ENCODE measurements around the gene SERPINA5. TPM values are rescaled to one million over a fixed set of nuclear protein-coding genes. Genes with fewer than 3 reads are reported as not detected.
"Not testable (repeated sequence)": the region's sequence is repeated elsewhere in the genome, so short reads cannot be mapped to it uniquely, and the experiment has no call there.

Gene SERPINA5
- total RNA-seq, 1 donor from 2014 or later: not detected

GRCh38 chr14:94599656-94600004 lies 18.4 kb downstream of the SERPINA5 start:
- no peaks in the 10 kb centered on the region for H3K4me1 Mint-ChIP-seq
- ChIA-PET POLR2A (no interaction called here), CTCF (no interaction called here)
- intact Hi-C loops (cut with micrococcal nuclease): no loop called here
- no peaks in the 10 kb centered on the region for H3K9me3 Mint-ChIP-seq
- no peaks in the 10 kb centered on the region for H3K36me3 Mint-ChIP-seq (ENCODE audit: low read depth)
- peaks cover 1% of the 10 kb centered on the region for H3K27me3 Mint-ChIP-seq
- no peak overlapping the region for H3K4me3 Mint-ChIP-seq
- DNase-seq: no peak
- no peak for ATAC-seq (ENCODE audit: low read depth)
- no peak overlapping the region for H3K27ac Mint-ChIP-seq
- TF ChIP-seq CTCF (IDR thresholded peaks at IDR 0.05): no peak

GRCh38 chr14:94600148-94600545 lies 18.9 kb downstream of the SERPINA5 start:
- no peak for TF ChIP-seq CTCF (IDR thresholded peaks at IDR 0.05)
- ChIA-PET POLR2A (no interaction called here), CTCF (no interaction called here)
- Mint-ChIP-seq H3K27ac (no peak overlapping the region), H3K9me3 (no peaks in the 10 kb centered on the region), H3K27me3 (peaks cover 1% of the 10 kb centered on the region), H3K4me1 (no peaks in the 10 kb centered on the region), H3K4me3 (no peak overlapping the region), H3K36me3 (ENCODE audit: low read depth) (no peaks in the 10 kb centered on the region)
- no peak for ATAC-seq (ENCODE audit: low read depth)
- DNase-seq: no peak
- intact Hi-C loops (cut with micrococcal nuclease): no loop called here

GRCh38 chr14:94601884-94602391 lies 20.7 kb downstream of the SERPINA5 start:
- intact Hi-C loops (cut with micrococcal nuclease): no loop called here
- Mint-ChIP-seq H3K36me3 (ENCODE audit: low read depth) (no peaks in the 10 kb centered on the region), H3K27me3 (peaks cover 1% of the 10 kb centered on the region), H3K9me3 (no peaks in the 10 kb centered on the region), H3K27ac (no peak overlapping the region), H3K4me1 (no peaks in the 10 kb centered on the region), H3K4me3 (no peak overlapping the region)
- ATAC-seq (ENCODE audit: low read depth) (no peak), DNase-seq (no peak)
- CTCF ChIA-PET: no interaction called here
- TF ChIP-seq CTCF (IDR thresholded peaks at IDR 0.05): no peak
- POLR2A ChIA-PET: no interaction called here

- ChIA-PET CTCF (no interaction called here), POLR2A (no interaction called here)
- Mint-ChIP-seq H3K27ac (no peak overlapping the region), H3K4me3 (no peak overlapping the region), H3K9me3 (peaks cover 4% of the 10 kb centered on the region), H3K27me3 (peaks cover 1% of the 10 kb centered on the region), H3K36me3 (ENCODE audit: low read depth) (no peaks in the 10 kb centered on the region), H3K4me1 (no peaks in the 10 kb centered on the region)
- intact Hi-C loops (cut with micrococcal nuclease): no loop called here
- TF ChIP-seq CTCF (IDR thresholded peaks at IDR 0.05): no peak
- no peak for DNase-seq
- no peak for ATAC-seq (ENCODE audit: low read depth)
Observed at GRCh38 chr14:94602722-94603121, 21.5 kb downstream of the SERPINA5 start.

GRCh38 chr14:94605361-94605760 lies 24.1 kb downstream of the SERPINA5 start:
- no peak overlapping the region for H3K27ac Mint-ChIP-seq
- no peaks in the 10 kb centered on the region for H3K36me3 Mint-ChIP-seq (ENCODE audit: low read depth)
- H3K4me1 Mint-ChIP-seq: no peaks in the 10 kb centered on the region
- intact Hi-C loops (cut with micrococcal nuclease): no loop called here
- ChIA-PET POLR2A (no interaction called here), CTCF (no interaction called here)
- ATAC-seq (ENCODE audit: low read depth) (no peak), DNase-seq (no peak)
- H3K27me3 Mint-ChIP-seq: no peaks in the 10 kb centered on the region
- H3K4me3 Mint-ChIP-seq: no peak overlapping the region
- H3K9me3 Mint-ChIP-seq: peaks cover 4% of the 10 kb centered on the region
- no peak for TF ChIP-seq CTCF (IDR thresholded peaks at IDR 0.05)

GRCh38 chr14:94608966-94609365 lies 27.7 kb downstream of the SERPINA5 start:
- POLR2A ChIA-PET; CTCF ChIA-PET; ATAC-seq (ENCODE audit: low read depth); DNase-seq; H3K27ac Mint-ChIP-seq; H3K9me3 Mint-ChIP-seq; H3K36me3 Mint-ChIP-seq (ENCODE audit: low read depth); H3K4me3 Mint-ChIP-seq; intact Hi-C loops (cut with micrococcal nuclease); H3K27me3 Mint-ChIP-seq; H3K4me1 Mint-ChIP-seq: not testable (repeated sequence)

All from activated B cell treated with CpG ODN at 0.5 μM for 24 hours (primary cell).